NCI-H446 treated with DMSO at 0.1 percent for 48 hours (cell line): ENCODE data around the gene DNAH1.
"Not testable (repeated sequence)": the region's sequence is repeated elsewhere in the genome, so short reads cannot be mapped to it uniquely, and the experiment has no call there.

Source experiments
- DNase-seq: peaks from one replicate; lab custom pipeline; 2025; lab: John Stamatoyannopoulos, UW

Gene DNAH1

DNA sequence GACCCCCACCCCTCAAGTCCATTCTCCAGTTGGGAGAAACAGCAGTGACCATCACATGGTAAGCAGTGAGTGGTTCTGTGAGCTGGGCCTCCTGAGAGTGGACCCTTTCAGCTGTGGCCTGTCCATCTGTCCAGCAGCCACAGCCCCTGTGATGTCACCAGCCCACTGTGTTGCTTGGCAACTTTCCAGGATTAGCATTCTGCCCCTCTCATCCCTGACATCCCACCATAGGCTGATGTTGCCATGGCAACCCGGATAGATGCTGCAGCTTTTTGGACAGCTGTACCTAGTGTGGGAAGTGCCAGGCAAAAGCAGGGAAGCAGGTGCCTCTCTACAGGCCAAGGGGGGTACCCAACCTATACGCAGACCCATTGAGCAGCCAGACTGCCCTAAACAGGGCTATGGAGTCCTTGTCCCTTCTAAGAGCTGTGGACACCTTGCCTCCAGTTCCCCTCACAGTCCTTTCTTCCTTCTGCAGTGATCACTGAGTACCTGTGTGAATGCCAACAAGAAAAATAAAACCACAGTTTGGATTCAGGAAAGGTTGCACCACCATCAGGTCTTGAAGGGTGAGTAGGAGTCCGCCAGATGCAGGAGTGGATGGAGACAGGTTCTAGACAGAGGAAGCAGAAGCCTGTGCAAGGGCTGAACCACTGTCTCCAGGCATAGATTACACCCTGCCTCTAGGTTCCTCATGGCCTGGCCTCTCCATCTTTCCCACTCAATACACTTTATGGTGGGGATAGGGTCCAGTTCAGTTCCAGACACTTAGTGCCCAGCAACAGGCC, at the start of gene DNAH1:
Gene DNAH1, plus strand, starts transcription at position 343 of the 788 bp plus-strand sequence. CDS start 6,124 bp downstream, outside the sequence.
- no peak for DNase-seq

- no peak for DNase-seq
These were observed 48.1 kb upstream of the DNAH1 start for GRCh38 chr3:52268036-52268435.

DNA sequence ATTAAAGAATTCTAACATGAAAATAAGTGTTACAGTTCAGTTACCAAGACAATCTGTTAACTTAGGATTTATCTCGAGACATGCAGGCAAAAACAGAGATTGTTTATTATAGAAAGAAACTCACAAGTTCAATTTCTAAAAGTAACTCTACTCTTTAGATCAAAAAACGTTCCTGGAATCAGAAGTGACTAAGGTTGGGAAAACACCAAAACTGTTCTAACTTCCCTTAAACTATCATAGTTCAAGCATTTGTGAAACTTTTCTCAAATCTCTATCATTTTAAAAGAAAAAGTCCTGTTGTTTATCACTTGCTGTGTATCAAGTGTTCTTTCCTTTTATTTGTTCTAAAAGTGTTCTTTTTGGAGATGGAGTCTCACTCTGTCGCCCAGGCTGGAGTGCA, 46.3 kb upstream of the DNAH1 start:
- DNase-seq, result no peak

DNA sequence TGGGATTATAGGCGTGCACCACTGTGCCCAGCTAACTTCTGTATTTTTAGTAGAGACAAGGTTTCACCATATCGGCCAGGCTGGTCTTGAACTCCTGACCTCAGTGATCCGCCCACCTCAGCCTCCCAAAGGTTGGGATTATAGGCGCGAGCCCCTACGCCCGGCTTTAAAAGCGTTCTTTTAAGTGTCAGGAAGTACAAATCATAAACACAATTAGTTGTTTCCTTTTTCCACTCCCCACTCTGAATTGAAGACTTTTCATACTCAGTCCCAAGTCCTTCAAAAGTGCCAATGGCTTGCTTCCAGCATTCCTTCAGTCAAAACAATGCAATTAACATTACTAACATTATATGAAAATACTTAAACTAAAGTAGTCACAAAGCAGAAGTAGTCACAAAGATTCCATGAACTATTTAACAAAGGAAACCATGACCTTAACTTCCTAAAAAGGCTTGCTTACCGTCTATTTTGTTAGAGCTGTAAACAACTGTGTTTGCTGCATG, 45.8 kb upstream of the DNAH1 start:
- no peak for DNase-seq

GRCh38 chr3:52272172-52272571, 43.9 kb upstream of the DNAH1 start:
- not testable (repeated sequence) for DNase-seq

DNA sequence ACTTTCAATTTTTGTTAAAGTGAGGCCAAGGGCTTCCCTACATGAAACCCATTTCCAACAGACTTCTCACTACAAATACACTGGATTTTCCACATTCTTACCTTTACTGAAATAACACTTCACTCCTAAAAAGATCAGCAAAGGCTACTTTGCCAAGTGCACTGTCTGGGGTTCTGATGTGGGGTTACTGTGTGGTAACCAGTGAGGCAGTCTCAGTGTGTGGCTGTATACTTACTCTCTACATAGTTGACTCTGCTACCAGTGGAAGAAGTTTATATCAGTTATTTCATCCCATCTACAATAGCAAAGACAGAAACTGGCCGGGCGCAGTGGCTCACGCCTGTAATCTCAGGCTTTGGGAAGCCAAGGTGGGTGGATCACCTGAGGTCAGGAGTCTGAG, 43.3 kb upstream of the DNAH1 start:
- no peak for DNase-seq

- not testable (repeated sequence) for DNase-seq
These were observed 41.3 kb upstream of the DNAH1 start for GRCh38 chr3:52274781-52275180.

DNA sequence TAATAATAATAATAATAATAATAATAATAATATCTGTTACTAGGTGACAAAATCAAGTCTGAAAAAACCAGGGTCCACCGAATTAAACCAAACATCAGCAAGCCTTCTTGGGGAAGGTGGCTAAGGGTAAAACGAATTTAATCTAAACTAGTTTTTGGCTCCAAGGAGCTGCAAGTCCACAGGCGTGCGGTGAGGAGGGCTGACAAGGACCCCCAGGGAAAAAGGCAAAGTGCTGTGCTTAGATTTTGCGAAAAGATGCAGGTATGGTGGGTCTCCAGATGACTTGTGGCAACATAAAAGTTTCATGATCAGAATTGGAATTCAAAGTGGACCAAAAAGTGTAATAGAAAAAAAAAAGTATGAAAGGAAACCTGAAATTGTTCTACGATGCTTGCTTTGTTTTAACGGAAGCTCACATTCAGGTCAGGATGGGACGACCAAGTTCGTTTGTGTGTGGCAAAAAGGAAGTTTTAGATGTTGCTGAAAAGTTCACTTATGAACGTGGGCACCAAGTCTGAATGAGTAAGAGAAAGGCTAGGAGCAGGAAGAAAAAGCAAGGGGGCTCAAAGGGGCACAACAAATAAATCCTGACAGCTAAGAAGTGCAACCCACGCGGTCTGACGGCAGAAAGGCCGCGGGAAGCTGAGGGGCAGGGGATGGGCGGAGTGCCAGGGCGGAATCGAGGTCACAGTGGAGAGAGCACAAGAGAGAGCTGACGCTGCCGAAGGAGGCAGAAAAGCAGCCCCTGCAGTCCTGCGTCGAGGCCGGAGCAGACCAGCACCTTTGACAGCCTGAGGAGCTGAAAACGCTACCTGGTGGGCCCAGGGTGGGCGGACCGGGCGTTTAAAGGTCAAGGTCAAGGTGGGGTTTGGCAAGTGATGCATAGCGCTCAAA, 38.8 kb upstream of the DNAH1 start:
- no peak for DNase-seq

GRCh38 chr3:52277972-52278509, 38.1 kb upstream of the DNAH1 start:
- DNase-seq, result no peak

GRCh38 chr3:52278510-52279069, 37.5 kb upstream of the DNAH1 start, which contains the start of gene WDR82:
Gene WDR82 (minus strand): TSS chr3:52278649. CDS start chr3:52278361, 288 bp downstream.
- peak; percentile 73 for DNase-seq

GRCh38 chr3:52279596-52279995, 36.5 kb upstream of the DNAH1 start:
- DNase-seq, result no peak

DNA sequence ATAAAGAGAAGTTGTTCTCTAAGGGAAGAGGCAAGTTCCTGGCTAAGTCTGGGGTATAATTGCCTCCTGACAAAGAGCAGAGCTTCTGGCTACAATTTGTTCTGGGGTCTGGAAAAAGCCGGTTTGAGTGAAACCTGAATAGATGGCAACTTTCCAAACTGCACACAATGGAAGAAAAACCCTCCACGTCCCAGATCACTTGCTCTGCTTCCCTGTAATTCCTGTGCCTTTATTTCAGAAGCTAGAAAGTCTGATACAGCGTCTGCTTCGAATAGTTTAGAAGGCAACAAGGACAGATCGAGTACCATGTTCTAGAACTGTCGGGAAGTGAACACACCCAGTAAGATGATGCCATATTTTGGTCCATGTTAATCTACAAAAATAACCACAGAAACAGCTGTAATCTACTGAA, 36.1 kb upstream of the DNAH1 start:
- no peak for DNase-seq

DNA sequence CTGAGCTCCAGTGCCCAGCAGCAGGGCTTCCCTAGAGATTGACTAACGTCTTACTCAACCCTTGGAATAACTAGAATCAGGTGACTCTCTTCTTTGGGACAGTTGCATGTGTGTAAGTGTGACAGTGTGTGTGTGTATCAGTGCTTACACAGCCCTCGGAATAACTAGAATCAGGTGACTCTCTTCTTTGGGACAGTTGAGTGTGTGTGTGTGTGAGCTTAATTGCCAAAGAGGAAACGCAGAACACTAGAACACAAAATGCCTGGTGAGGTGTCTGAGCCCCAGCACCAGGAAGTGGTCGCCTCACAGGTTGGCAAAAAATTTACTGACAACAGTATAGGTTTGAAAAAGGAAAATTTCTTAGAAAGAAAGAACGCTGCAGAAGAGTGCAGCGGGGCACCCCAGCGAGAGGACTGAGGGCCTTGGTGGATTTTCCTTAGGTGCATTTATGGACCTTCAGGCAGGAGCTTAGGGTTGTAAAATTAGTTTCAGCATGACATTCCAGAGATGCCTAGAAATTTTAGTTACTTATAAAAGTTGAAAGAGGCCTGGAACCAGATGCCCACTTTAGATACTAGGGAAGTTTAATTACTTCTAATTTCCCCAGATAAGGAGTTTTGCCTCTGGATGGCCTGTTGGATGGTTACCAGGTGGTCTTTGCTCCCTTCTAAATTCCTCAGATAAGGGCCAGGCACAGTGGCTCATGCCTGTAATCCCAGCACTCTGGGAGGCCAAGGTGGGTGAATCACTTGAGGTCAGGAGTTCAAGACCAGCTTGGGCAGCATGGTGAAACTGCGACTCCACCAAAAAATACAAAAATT, 33.9 kb upstream of the DNAH1 start:
- no peak for DNase-seq

- DNase-seq, result no peak
These were observed 32.8 kb upstream of the DNAH1 start for GRCh38 chr3:52283306-52283705.

- not testable (repeated sequence) for DNase-seq
These were observed 32.1 kb upstream of the DNAH1 start for GRCh38 chr3:52284051-52284450.

- DNase-seq, result no peak
These were observed 29.4 kb upstream of the DNAH1 start for GRCh38 chr3:52286777-52287110.

- no peak for DNase-seq
These were observed 27.4 kb upstream of the DNAH1 start for GRCh38 chr3:52288674-52289073.

GRCh38 chr3:52289338-52289746, 26.8 kb upstream of the DNAH1 start:
- DNase-seq, result no peak

DNA sequence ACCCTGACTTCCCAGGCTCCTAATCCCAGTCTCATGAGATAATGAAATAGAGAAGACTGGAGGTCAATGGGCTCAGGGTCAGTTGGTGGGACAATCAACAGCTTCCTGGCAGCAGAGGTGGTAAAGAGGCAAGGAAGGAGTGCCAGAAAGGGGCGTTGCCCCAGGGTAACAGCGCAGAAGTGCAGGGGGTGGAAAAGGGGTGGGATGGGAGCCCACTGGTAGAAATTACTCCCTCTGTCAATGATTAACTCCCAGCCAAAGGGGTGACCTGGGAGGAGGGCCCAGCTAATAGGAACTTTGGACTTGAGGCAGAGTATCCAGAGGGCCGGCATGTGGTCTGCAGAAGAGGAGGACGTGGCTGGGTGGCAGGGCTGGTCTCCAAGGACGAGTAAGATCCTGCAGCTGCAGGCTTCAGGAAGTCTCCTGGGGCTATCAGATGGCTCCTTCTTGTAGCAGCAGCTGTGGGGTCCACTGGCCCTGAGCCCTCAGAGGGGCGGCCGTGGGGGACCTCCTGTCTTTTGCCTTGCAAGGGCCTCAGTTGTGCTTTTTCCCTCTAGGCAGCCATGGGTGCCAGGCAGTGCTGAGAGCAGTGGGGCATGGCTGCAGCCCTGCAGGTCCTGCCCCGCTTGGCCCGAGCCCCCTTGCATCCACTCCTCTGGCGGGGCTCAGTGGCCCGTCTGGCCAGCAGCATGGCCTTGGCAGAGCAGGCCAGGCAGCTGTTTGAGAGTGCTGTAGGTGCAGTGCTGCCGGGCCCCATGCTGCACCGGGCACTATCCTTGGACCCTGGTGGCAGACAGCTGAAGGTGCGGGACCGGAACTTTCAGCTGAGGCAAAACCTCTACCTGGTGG, 26.1 kb upstream of the DNAH1 start:
- no peak for DNase-seq
